ENCODE results near the gene GAS1.
A peak's percentile ranks its signal among the peaks of the same experiment; 100 is the strongest.

The GAS1 gene

DNA sequence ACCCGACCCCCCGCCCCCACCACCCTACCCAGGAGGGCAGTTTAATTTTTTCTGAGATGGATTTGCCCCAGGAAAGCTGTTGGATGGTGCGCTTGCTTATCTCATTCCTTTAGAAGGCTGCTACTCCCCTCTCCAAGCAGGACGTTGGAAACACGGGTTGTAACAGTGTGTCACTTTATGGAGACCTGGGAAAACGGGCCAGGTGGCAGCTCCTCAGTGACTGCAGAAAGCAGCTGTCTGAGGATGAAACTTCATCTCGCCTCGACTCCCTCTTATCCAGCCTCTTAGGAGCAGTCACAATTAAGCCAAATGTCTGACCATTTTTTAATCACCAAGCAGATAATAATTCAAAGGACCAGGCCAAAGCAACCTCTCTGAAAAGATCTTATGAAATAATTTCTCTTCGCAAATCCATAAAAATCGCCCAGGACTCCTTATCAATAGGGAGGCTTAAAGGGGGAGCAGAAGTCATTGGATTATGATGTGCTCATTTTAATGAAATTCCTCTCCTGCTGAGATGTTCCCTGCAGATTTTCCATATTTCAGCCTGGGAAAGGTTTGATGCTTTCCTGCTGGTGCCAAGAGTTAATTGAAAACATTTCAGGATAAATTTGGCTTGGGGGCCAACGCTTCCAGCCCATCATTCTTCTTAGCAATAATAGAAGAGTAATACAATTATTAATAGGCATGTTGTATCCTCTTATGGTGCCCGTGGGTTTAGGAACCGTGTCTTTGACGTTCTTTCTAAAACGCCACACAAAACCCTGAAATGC is 26.0 kb downstream of the GAS1 start:
- DNase-seq = peak; percentile 61

- no peak for DNase-seq
Measured at GRCh38 chr9:86918556-86918955, 28.8 kb downstream of the GAS1 start.

DNA sequence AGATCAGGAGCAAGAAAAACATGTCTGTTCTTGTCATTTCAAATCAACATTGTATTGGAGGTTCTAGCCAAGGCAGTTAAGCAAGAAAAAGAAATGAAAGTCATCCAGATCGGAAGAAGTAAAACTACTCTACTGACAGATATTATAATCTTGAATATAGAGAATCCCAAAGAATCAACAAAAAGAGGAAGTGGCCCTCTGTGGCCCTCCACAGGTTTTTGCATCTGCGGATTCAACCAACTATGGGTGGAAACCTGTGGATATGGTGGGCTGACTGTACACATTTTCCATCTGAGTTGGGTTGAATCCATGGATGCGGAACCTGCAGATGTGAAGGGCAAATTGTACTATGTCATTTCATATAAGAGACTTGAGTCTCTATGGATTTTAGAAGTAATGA is 35.1 kb downstream of the GAS1 start:
- DNase-seq = no peak

DNA sequence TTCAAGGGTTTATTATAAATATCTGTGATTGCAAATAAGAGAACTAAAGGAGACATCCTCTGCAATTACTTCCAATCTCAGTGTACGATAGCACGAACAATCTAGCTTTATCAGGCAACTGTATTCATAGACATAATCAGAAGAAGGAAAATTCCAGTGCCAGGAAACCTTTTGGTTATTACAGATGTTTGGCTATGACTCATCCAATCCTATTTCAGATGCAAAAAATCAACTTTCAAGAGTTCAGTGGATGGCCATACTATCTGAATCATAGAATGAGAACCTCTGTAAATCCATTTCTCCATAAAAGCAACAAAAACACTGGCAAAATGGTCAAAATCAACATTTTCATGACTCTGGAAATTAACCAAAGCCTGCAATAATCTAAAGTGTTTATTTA is 37.9 kb downstream of the GAS1 start:
- no peak for DNase-seq

- DNase-seq = no peak
Measured at GRCh38 chr9:86908261-86908660, 39.0 kb downstream of the GAS1 start.

DNA sequence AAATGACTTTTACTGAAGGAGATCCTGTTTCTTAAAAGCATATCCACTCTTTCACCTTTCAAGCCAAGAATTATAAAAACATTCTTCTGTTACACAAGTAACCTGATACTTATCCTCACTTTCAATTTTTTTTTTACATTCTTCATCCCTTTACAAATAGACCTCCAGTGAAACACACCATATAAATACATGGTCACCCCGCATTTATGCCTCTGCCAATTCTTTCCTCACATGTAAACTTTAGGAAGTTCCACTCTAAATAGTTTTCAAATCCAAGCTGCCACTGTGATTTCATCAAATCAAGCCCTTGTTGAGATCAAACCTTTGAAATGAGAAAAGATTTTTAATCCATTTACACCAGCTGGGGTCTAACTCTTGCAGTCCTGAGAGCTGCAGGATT is 40.0 kb downstream of the GAS1 start:
- no peak for DNase-seq

- peak; percentile 42 for DNase-seq
Measured at GRCh38 chr9:86903734-86904085, 43.6 kb downstream of the GAS1 start.

GRCh38 chr9:86902991-86903733 is 44.1 kb downstream of the GAS1 start:
- DNase-seq = peak; percentile 76

GRCh38 chr9:86902586-86902985 is 44.7 kb downstream of the GAS1 start:
- DNase-seq = peak; percentile 38

- DNase-seq = no peak
Measured at GRCh38 chr9:86902176-86902575, 45.1 kb downstream of the GAS1 start.

DNA sequence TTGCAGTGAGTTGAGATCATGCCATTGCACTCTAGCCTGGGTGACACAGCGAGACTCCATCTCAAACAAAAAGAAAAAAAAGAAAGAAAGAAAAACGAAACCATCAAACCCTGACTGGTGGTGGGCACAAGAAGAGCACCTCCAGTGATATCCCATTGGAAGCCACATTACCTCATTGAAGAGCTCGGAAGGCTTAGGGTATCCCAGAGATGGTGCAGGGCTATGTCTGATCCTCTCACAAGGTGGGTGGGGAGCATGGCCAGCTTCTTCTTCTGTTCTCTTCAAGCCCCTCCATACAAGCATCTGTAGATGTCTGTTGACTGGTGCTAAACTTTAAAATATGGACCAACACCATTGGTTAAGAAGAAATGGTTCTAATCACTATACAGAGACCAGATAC is 45.8 kb downstream of the GAS1 start:
- no peak for DNase-seq

Measured in right hindlimb (tissue), 1 donor.